Activated CD4-positive, CD25-positive, alpha-beta regulatory T cell treated with anti-CD3 and anti-CD28 coated beads, Interleukin-2, amount 50 U/mL, for 16 hours (primary cell): ENCODE data around the gene ANKRD12.

Experiments used
- DNase-seq: peaks from one replicate; pipeline ENCODE4 v3.0.0-alpha.2; 2020; ENCODE audit warnings: low read depth, low spot score

ANKRD12 gene

GRCh38 chr18:9106094-9106493 is 30.5 kb upstream of the ANKRD12 start:
- no peak for DNase-seq

- no peak for DNase-seq
Observed at GRCh38 chr18:9106800-9107584, 29.6 kb upstream of the ANKRD12 start.

GRCh38 chr18:9108911-9109310 is 27.7 kb upstream of the ANKRD12 start:
- DNase-seq = no peak

- no peak for DNase-seq
Observed at GRCh38 chr18:9109523-9109922, 27.1 kb upstream of the ANKRD12 start.

DNA sequence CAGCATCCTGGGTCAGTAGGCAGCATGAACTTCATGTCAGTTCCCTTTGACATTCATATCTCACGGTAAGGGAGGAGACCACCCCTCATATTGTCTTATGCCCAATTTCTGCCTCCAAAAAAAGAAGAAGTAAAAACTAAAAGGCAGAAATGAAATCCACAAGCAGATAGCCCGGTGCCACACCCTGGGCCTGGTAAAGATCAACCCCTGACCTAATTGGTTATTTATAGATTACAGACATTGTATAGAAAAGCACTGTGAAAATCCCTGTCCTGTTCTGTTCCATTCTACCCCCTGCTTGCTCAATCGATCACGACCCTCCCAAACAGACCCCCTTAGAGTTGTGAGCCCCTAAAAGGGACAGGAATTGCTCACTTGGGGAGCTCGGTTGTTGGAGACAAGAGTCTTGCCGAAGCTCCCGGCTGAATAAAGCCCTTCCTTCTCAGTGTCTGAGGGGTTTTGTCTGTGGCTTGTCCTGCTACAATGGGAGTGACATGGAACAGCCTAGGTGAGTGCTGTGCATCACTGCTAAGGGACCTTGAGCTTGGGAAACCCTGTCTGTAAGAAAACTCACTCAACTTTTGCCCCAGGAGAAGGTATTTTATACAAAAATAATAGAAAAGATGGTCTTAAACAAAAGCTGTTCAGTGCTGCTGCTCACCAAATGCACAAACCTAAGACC is 23.0 kb upstream of the ANKRD12 start:
- DNase-seq = no peak

- DNase-seq = no peak
Observed at GRCh38 chr18:9115984-9116383, 20.6 kb upstream of the ANKRD12 start.

- no peak for DNase-seq
Observed at GRCh38 chr18:9117980-9118841, 18.4 kb upstream of the ANKRD12 start.

GRCh38 chr18:9120796-9121195 is 15.8 kb upstream of the ANKRD12 start:
- no peak for DNase-seq

- no peak for DNase-seq
Observed at GRCh38 chr18:9123520-9123919, 13.1 kb upstream of the ANKRD12 start.

GRCh38 chr18:9124824-9125223 is 11.8 kb upstream of the ANKRD12 start:
- no peak for DNase-seq

- DNase-seq = no peak
Observed at GRCh38 chr18:9126337-9126736, 10.2 kb upstream of the ANKRD12 start.

GRCh38 chr18:9130195-9130594 is 6.4 kb upstream of the ANKRD12 start:
- no peak for DNase-seq

DNA sequence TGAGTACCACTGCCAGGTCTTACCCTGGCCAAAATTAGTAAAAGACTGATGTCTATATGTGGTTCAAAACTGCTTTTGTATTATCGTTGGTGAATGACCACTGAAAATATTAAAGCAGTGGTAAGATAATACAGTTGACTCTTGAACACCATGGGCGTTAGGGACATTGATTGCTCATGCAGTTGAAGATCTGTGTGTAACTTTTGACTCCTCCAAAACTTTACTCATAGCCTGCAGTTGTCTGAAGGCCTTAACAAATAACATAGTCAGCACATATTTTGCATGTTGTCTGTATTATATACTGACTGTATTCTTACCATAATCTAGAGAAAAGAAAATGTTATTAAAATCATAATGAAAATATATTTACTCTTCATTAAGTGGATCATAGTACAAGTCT is 5.8 kb upstream of the ANKRD12 start:
- no peak for DNase-seq

GRCh38 chr18:9132628-9133027 is 4.0 kb upstream of the ANKRD12 start:
- no peak for DNase-seq

- DNase-seq = no peak
Observed at GRCh38 chr18:9133225-9133624, 3.4 kb upstream of the ANKRD12 start.

DNA sequence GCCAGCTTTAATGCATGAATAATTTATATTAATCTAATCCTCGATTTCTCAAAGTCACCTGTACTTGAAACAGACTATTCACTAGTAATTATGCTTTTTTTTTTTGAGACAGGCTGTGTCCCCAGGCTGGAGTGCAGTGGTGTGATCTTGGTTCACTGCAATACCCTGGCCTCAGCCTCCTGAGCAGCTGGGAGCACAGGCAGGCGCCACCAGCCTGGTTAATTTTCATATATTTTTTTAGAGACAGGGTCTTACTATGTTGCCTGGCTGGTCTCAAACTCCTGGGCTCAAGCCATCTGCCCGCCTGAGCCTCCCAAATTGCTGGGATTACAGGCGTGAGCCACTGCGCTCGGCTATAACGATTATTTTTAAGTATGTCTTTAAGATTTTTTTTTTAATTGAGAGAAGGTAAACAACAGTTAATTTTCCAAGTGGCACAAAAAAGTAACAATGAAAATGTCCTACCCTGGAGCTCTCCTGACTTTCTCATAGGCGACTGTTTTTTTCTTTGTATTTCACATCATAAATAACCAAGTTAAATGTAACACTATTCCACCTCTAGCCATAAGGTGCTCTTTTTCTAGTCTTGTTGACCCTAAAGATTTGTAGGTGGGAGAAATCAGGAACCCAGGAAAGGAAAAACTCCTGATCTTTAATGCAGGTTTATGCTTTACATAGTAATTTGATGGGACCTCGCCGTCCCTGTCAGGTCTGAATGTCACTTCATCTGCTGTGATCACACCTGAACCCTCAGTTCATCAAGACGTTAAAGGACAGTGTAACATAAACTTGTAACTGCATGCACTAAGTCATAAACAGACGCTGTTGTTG is 1.3 kb upstream of the ANKRD12 start:
- DNase-seq = no peak

- DNase-seq = peak; percentile 19
Observed at GRCh38 chr18:9135912-9136314, 668 bp upstream of the ANKRD12 start.

DNA sequence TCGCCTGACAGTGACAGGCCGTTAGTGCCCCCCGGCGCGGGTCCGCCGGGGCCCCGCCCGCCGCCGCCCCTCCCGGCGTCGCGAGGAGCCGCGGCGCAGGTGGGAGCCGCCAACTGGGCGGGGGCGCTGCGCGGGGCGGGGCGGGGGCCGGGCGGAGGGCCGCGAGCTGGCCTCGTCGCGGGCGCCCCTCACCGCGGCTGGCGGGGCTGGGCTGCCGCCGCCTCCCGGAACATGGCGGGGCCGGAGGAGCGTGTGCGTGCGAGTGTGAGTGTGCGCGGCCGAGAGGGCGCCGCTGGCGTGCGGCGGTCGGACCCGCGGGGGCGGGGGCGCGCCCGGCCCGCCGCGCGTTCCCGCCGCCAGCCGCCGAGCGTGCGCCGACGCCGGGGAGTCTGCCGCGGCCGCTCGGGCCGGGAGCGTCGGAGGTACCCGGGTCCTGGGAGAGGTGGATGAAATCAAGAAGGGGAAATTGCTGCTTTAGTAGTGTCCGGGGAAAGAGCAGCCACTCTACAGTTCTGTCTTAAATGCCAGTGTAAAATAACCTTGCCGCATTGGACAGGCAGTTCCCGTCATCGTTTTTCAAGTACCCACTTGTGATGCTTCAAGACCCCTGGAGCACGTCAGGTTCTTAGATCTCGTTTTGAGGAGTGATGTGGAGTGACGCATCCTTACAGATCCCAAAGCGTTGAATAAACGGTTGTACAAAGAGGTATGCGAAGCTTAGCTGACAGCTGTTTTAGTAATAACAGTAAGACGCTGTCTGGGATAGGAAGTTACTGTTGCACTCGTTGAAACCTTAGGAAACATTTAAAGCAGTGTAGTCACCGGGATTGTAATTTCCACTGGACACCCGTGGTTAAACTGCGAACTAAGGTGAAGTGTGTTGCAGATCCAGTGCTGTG is 836 bp downstream of the ANKRD12 start:
- peak; percentile 52 for DNase-seq

DNA sequence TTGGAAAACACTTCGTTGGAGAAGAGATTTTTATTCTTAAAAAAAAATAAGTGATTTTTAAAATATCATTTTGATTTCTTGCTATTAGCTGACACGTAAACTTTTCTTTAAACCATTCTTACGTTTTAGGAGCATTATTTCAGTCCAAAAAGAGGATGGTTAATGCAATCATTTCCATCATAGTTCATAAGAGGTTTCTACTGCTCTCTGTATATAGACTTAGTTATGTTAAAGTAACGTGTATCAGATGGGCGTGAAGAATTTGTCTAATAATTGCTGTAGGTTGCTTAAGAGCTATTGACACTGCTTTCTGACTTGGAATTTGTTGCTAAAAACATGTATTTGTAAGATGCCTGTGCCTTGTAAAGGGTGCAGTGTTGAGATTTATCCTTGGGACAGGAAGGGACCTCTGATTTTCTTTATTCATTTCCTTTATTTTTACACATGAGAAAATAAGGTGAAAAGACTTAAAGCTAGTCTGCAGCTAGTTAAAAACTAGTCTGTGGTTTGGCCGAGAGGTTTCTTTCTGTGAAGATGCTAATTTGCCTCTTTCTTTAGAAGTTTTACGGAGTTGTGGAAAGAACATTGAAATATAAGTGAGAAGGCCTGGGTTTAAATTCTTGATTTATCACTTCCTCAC is 2.9 kb downstream of the ANKRD12 start:
- DNase-seq = no peak

GRCh38 chr18:9140381-9140780 is 3.8 kb downstream of the ANKRD12 start:
- no peak for DNase-seq
